Endothelial cell of umbilical vein (primary cell): ENCODE results near the gene SRP9. TPM values are rescaled to one million over a fixed set of nuclear protein-coding genes. Genes with fewer than 3 reads are reported as not detected.

Experiments
- BruUV-seq: library from RNA; stranded (reverse); fragments of 400-500 nt; replicated peaks from 2 replicates; lab custom pipeline; 2021; lab: Mats Ljungman, UMichigan
- CTCF ChIA-PET: fragments of 300-600, 350-600 bp; sonication (Branson Sonifier 250); formaldehyde crosslinking; loops from one replicate; lab custom pipeline; 2021; ENCODE audit warnings: antibody characterized with exemption, inconsistent platforms; lab: Charles Lee
- POLR2A ChIA-PET: fragments of 300-600, 350-600 bp; sonication (Branson Sonifier 250); formaldehyde crosslinking; loops from one replicate; lab custom pipeline; 2021; ENCODE audit warnings: antibody characterized with exemption, inconsistent platforms; lab: Charles Lee
- DNase-seq: peaks from one replicate; pipeline ENCODE4 v3.0.0-alpha.2; 2011; ENCODE audit warnings: low read depth, low spot score
- FAIRE-seq: peaks from 2 replicates; lab custom pipeline; 2011; peaks lifted over from hg19 to GRCh38; lab: Jason Lieb, UNC
- H2AFZ ChIP-seq: 2 replicates; pipeline ENCODE4 v1.6.0; 2012; ENCODE audit warnings: low read depth, low read length, control low read depth, inconsistent platforms
- H3K27ac ChIP-seq: 2 replicates; pipeline ENCODE4 v1.5.1; 2011; ENCODE audit warnings: low read depth, mild to moderate bottlenecking, control low read depth, low read length, moderate library complexity; ENCODE audit not compliant: insufficient read depth
- H3K27me3 ChIP-seq, 2 experiments: 2 replicates each; pipeline versions ENCODE4 v1.6.0 to v1.6.1; 2011; ENCODE audit warnings: low read length in 2 of 2, mixed read lengths in 1 of 2; ENCODE audit not compliant: control insufficient read depth in 2 of 2, insufficient read depth in 2 of 2
- H3K36me3 ChIP-seq, 2 experiments: 2 replicates in 1 of 2; 3 replicates in 1 of 2; pipeline ENCODE4 v1.5.1; 2011; ENCODE audit warnings: low read length in 2 of 2, mild to moderate bottlenecking in 1 of 2, moderate library complexity in 1 of 2; ENCODE audit not compliant: control insufficient read depth in 2 of 2, insufficient read depth in 2 of 2; ENCODE audit errors: extremely low read depth in 1 of 2
- H3K4me1 ChIP-seq: 3 replicates; pipeline ENCODE4 v1.5.1; 2011; ENCODE audit warnings: mild to moderate bottlenecking, low read length; ENCODE audit not compliant: control insufficient read depth, insufficient read depth; ENCODE audit errors: extremely low read depth
- H3K4me2 ChIP-seq: 2 replicates; pipeline ENCODE4 v1.6.1; 2011; ENCODE audit warnings: low read length, control low read depth, mixed read lengths; ENCODE audit not compliant: insufficient read depth
- H3K4me3 ChIP-seq, 3 experiments: fragments of 200-600 bp in 1 of 3; sonication (generic), shearing (Covaris generic) in 1 of 3; replicated peaks in 1 of 3; 2 replicates each; pipeline ENCODE4 v1.5.1; 2011 to 2016; ENCODE audit warnings: control low read depth in 3 of 3, low read length in 3 of 3, mild to moderate bottlenecking in 2 of 3, inconsistent platforms in 1 of 3, low read depth in 1 of 3, moderate library complexity in 1 of 3; ENCODE audit not compliant: insufficient read depth in 1 of 3
- H3K79me2 ChIP-seq: 2 replicates; pipeline ENCODE4 v1.6.0; 2012; ENCODE audit warnings: low read length, inconsistent platforms; ENCODE audit not compliant: control insufficient read depth, insufficient read depth
- H3K9ac ChIP-seq: replicated peaks from 2 replicates; pipeline ENCODE3; 2011; ENCODE audit warnings: low read length, control low read depth; ENCODE audit not compliant: insufficient read depth; ENCODE audit errors: extremely low read depth
- H3K9me1 ChIP-seq: replicated peaks from 3 replicates; pipeline ENCODE4 v1.6.0; 2011; ENCODE audit warnings: mild to moderate bottlenecking, low read length; ENCODE audit not compliant: control insufficient read depth, insufficient read depth; ENCODE audit errors: extremely low read depth
- H3K9me3 ChIP-seq: replicated peaks from 2 replicates; pipeline ENCODE4 v1.5.1; 2012; ENCODE audit warnings: low read length, inconsistent platforms; ENCODE audit not compliant: control insufficient read depth, insufficient read depth
- H4K20me1 ChIP-seq: replicated peaks from 2 replicates; pipeline ENCODE3; 2011; ENCODE audit warnings: mild to moderate bottlenecking, low read length; ENCODE audit not compliant: control insufficient read depth, insufficient read depth; ENCODE audit errors: extremely low read depth
- FOS ChIP-seq: IDR thresholded peaks from 2 replicates; pipeline ENCODE4 v1.6.1; 2011; ENCODE audit warnings: mild to moderate bottlenecking, low read length, moderate library complexity, borderline replicate concordance; ENCODE audit not compliant: insufficient read depth
- JUN ChIP-seq: IDR thresholded peaks from 2 replicates; pipeline ENCODE4 v1.6.1; 2011; ENCODE audit warnings: borderline replicate concordance, low read depth; ENCODE audit not compliant: insufficient read length, insufficient read depth
- POLR2A ChIP-seq: IDR thresholded peaks from 2 replicates; pipeline ENCODE4 v1.6.1; 2012; ENCODE audit warnings: low read depth, mild to moderate bottlenecking, control low read depth, low read length
- POLR2AphosphoS5 ChIP-seq: IDR thresholded peaks from 2 replicates; pipeline ENCODE4 v1.6.1; 2012; ENCODE audit warnings: low read depth, mild to moderate bottlenecking, control low read depth, low read length, moderate library complexity; ENCODE audit not compliant: insufficient read depth
- dilution Hi-C: fragments of 300-500 bp; cut with MboI; formaldehyde crosslinking; loops from one replicate; pipeline ENCODE4 v1.15.0; 2019; ENCODE audit warnings: low sequenced_read_pairs; ENCODE audit not compliant: extremely low pct_ligation_motif_present
- intact Hi-C: fragments of 100-400 bp; cut with micrococcal nuclease; formaldehyde crosslinking; loops from one replicate; pipeline ENCODE4 v1.10.0; 2022
- polyA plus RNA-seq, 4 experiments: library from polyadenylated mRNA; depleted of rRNA in 3 of 4; stranded (reverse) in 3 of 4; unstranded in 1 of 4; fragments of >200 nt; gene quantifications; 2 replicates each; pipeline versions ENCODE4 v1.2.1 to v1.2.3, GENCODE V29; 2011 to 2012; ENCODE audit warnings: missing spikeins in 1 of 4
- total RNA-seq: library from RNA; stranded (reverse); gene quantifications from 2 replicates; pipeline ENCODE4 v1.2.3, GENCODE V29; 2021
- TF ChIP-seq, protein P1 (sequence below), 2 donors: IDR thresholded peaks; 1 replicate in 1 of 2; 2 replicates in 1 of 2; pipeline ENCODE4 v1.5.1; 2011; ENCODE audit warnings: low read length in 2 of 2, mild to moderate bottlenecking in 2 of 2, moderate library complexity in 2 of 2, control low read depth in 1 of 2, inconsistent platforms in 1 of 2, low read depth in 1 of 2; ENCODE audit not compliant: insufficient read depth in 1 of 2; ENCODE audit errors: extremely low read depth in 1 of 2

SRP9 gene
- total and polyA plus RNA-seq, 2 donors (not counting 3 experiments of a cell fraction or from before 2014, with no cell fraction given): 283 to 384 TPM

DNA sequence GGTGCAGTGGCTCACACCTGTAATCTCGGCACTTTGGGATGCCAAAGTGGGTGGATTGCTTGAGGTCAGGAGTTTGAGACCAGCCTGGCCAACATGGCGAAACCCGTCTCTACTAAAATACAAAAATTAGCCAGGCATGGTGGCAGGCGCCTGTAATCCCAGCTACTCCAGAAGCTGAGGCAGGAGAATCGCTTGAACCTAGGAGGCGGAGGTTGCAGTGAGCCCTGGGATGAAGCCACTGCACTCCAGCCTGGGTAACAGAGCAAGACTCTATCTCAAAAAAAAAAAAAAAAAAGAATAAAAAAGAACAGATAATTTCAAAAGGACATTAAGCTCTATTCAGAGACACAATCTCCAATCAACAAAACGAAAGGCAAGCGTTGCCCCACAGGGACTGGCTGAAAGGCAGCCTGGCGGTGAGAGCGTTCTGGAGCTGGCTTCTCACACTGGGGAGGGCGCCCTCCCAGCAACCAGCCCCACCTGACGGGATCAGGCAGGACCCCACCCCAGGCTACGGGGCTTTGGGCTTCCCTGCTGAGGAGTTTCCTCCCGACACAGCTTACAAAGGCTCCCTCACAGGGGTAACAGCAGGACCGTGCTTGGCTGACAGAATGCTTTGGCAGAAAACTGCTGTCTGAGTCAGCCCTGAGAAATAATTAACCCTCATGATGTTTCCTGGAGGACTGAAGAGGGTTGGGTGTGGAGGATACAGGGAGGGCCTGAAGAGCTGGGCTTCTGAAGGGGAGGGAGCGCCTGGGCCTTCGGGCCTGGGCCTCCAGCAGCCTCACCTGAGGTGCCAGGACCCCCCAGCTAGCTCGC lies 31.1 kb upstream of the SRP9 start:
- H4K20me1 ChIP-seq: no peaks in the 10 kb centered on the region
- intact Hi-C loops: loop anchor here (2.0 kb wide), 1 partner anchor 52 kb away; no protein-coding TSS in a partner anchor
- H3K4me2 ChIP-seq: peak overlapping the region; percentile 97
- DNase-seq: peak; percentile 87
- H3K4me3 ChIP-seq: peak overlapping the region; percentile 34 to 70 (median 60)
- TF ChIP-seq FOS: peak; percentile 70
- no peak for TF ChIP-seq JUN
- TF ChIP-seq, protein P1, sequence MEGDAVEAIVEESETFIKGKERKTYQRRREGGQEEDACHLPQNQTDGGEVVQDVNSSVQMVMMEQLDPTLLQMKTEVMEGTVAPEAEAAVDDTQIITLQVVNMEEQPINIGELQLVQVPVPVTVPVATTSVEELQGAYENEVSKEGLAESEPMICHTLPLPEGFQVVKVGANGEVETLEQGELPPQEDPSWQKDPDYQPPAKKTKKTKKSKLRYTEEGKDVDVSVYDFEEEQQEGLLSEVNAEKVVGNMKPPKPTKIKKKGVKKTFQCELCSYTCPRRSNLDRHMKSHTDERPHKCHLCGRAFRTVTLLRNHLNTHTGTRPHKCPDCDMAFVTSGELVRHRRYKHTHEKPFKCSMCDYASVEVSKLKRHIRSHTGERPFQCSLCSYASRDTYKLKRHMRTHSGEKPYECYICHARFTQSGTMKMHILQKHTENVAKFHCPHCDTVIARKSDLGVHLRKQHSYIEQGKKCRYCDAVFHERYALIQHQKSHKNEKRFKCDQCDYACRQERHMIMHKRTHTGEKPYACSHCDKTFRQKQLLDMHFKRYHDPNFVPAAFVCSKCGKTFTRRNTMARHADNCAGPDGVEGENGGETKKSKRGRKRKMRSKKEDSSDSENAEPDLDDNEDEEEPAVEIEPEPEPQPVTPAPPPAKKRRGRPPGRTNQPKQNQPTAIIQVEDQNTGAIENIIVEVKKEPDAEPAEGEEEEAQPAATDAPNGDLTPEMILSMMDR (IDR thresholded peaks at IDR 0.05; ENCODE audit: extremely low read depth in 1 of 2, insufficient read depth in 1 of 2, low read depth in 1 of 2, low read length in 2 of 2): peak in 1 of 2 donors; percentile 22
- TF ChIP-seq POLR2A: peak; percentile 45
- TF ChIP-seq POLR2AphosphoS5: peak; percentile 67
- ChIA-PET POLR2A (interaction anchor here (1.9 kb wide), 1 partner anchor 10 kb away, joined by 4 read pairs; no protein-coding TSS in a partner anchor), CTCF (interaction anchor here (0.5 to 2.3 kb wide), 13 partner anchors 10 to 272 kb away, joined by 3 to 15 read pairs (median 3); partner anchors contain the start of gene SRP9)
- no peaks in the 10 kb centered on the region for H3K9me3 ChIP-seq
- BruUV-seq: no TSS peak
- peak overlapping the region; percentile 100 for H2AFZ ChIP-seq
- H3K9ac ChIP-seq: peak overlapping the region; percentile 72
- FAIRE-seq: peak; percentile 99
- H3K4me1 ChIP-seq: peaks cover 7% of the 10 kb centered on the region
- H3K79me2 ChIP-seq: no peaks in the 10 kb centered on the region
- H3K27ac ChIP-seq: peak overlapping the region; percentile 74
- H3K9me1 ChIP-seq: no peaks in the 10 kb centered on the region
- no peaks in the 10 kb centered on the region for H3K27me3 ChIP-seq
- no peaks in the 10 kb centered on the region for H3K36me3 ChIP-seq
- dilution Hi-C loops: no loop called here
